CD4-positive, alpha-beta T cell treated with Interleukin-1 beta for 1 hour (primary cell): Measurements from ENCODE around the gene CAPNS2.
"Not testable (repeated sequence)": the region's sequence is repeated elsewhere in the genome, so short reads cannot be mapped to it uniquely, and the experiment has no call there.

ENCODE experiments used
- DNase-seq, 2 donors: peaks; one replicate each; pipeline ENCODE4 v3.0.0-alpha.2; 2020 to 2022

Gene CAPNS2

GRCh38 chr16:55569025-55569424 lies 2.5 kb downstream of the CAPNS2 start:
- no peak for DNase-seq

DNA sequence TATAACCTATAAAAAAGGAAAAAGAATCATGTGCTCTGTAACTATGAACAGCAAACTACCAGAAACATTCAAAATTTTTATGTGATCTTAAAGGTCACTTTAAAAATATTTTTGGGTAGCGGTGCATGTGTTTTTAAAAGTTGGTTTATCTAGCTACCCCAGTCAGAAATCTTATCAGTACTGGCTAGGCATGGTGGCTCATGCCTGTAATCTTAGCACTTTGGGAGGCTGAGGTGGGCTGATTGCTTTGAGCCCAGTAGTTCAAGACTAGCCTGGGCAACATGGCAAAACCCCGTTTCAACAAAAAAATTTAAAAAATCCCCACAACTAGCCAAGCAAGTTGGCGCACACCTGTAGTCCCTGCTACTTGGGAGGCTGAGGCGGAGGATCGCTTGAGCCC lies 3.7 kb downstream of the CAPNS2 start:
- no peak for DNase-seq

GRCh38 chr16:55571191-55571897 lies 4.9 kb downstream of the CAPNS2 start:
- DNase-seq: no peak

DNA sequence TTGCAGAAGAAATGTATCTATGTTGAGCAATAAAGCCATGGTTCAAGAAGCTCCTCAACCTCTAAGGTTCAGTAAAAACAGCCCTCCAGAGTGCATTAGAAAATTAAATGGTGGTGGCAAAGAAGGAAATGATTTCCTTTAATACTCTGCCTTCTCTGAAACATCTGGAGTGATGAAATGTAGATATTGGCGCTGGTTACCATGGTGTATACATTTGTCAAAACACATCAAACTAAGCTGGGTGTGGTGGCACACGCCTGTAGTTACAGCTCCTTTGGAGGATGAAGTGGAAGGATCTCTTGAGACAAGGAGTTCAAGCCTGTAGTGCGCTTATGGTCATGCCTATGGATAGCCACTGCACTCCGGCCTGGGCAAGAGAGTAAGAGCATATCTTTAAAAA lies 6.0 kb downstream of the CAPNS2 start:
- DNase-seq: no peak

DNA sequence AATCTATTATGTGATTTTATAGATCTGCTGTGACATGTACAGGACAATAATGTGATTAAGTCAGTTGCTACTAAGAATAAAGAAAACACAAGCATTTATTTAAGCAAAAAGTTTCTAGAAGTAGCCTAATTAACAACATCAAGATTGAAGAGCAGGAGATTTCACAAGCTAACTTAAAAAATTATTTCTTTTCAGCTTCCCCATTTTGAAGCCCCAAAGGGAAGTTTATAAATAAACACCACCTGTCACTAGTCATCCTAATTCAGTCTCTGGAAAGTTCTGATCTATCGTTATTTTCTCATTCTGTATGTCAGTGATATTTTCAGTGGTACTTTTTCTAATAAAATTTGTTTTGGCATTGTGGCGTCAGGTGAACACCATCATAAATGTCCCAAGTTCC lies 8.3 kb downstream of the CAPNS2 start:
- no peak for DNase-seq

GRCh38 chr16:55575496-55575895 lies 9.0 kb downstream of the CAPNS2 start:
- no peak for DNase-seq

- DNase-seq: no peak
These were observed 9.9 kb downstream of the CAPNS2 start for GRCh38 chr16:55576384-55576783.

DNA sequence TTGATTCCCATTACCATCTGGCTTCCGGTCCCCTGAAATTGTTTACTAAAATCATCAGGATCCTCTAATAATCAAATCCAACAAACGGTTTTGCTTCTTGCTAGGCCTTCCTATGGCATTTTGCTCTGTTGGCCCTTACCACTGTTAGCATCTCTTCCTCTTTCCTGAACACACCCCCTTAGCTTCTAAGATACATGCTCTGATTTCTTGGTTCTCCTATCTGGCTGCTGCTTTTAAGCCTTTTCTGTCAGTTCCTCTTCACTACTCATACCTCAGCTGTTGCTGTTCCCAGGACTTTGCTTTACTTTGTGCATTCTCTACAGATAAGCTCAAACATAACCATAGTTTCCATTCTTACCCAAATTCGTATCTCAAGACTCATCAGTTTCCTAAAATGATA lies 11.4 kb downstream of the CAPNS2 start:
- DNase-seq: no peak

GRCh38 chr16:55585631-55586030 lies 19.1 kb downstream of the CAPNS2 start:
- DNase-seq: no peak

DNA sequence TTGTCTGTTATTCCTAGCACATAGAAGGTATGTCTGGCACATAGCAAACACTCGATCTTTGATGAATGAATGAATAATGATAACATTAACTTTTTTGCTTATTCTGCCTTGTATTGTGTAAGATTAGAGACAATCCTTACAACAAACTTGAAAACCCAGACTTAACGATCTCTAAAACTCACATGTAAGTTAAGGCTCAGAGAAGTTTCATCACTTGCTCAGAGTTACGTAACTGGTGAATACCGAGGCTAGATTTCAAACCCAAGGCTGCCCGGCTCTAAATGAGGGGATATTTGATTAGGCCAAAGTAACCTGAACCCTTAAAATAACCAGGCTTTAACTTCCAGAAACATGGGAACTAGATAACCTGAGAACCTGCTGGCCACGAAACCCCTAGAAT lies 22.3 kb downstream of the CAPNS2 start:
- no peak for DNase-seq

DNA sequence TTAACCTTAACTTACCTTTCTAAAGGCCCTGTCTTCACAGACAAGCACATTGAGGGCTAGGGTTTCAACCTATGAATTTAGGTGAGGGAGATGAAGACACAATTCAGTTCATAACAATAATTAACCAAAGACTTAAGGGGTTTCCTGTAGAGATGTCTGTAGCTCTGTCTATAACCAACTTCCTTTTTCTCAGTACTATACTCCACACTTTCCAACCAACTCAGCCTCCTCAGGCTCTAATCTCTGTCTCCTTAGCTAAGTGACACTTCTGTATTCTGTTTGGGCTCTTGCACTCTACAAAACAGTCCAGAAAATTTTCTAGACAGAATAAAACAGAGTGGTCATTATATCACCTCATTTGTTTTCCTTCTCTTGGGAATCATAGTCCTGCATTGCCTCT lies 25.8 kb downstream of the CAPNS2 start:
- no peak for DNase-seq

DNA sequence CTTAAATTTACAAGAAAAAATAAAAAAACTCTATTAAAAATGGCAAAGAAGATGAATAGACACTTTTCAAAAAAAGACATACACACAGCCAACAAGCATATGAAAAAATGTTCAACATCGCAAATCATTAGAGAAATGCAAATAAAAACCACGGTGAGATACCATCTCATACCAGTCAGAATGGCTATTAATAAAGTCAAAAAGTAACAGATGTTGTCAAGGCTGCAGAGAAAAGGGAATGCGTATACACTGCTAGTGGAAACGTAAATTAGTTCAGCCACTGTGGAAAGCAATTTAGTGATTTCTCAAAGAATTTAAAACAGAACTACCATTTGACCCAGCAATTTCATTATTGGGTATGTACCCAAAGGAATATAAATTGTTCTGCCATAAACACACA lies 31.4 kb downstream of the CAPNS2 start:
- DNase-seq: no peak

- DNase-seq: no peak
These were observed 39.4 kb downstream of the CAPNS2 start for GRCh38 chr16:55605754-55606336.

DNA sequence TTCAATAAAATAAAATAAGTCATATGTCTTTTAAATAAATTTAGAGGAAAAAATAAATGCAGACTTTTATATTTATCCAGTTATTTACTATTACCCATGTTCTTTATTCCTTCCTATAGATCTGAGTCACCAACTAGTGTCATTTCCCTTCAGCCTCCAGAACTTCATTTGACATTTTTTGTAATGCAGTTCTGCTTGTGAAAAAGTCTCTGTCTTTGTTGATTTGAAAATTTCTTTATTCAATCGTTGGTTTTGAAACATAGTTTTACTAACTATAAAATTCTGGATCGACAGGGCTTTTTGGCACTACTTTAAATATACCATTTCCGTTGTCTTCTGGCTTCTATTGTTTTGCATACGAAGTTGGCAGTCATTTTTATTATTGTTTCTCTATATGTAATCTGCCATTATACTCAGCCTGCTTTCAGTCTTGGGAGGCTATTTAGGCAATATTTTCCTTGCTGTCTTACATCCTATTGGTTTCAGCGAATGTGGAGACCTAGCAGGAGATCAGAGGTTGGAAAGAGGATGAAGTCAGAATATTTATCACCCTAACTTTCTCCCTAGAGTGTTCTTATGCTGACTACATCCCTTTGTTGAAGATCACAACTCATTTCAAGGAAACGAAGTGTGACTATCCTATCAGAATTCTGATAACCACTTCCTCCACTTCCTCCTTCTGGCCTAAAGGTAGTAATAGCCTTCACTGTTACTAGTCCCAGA lies 47.3 kb downstream of the CAPNS2 start:
- DNase-seq: no peak

GRCh38 chr16:55615071-55615470 lies 48.6 kb downstream of the CAPNS2 start:
- no peak for DNase-seq

DNA sequence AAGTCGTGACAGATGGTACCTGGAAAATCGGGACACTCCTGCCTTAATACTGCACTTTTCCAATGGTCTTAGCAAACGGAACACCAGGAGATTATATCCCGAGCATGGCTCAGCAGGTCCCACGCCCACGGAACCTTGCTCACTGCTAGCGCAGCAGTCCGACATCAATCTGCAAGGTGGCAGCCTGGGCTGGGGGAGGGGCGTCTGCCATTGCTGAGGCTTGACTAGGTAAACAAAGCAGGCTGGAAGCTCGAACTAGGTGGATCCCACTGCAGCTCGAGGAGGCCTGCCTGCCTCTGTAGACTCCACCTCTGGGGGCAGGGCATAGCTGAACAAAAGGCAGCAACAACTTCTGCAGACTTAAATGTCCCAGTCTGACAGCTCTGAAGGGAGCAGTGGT lies 49.2 kb downstream of the CAPNS2 start:
- DNase-seq: not testable (repeated sequence)
